ENCODE measurements around the gene PCED1B. TPM values are rescaled to one million over a fixed set of nuclear protein-coding genes. Genes with fewer than 3 reads are reported as not detected.
A peak's percentile ranks its signal among the peaks of the same experiment; 100 is the strongest.

Gene PCED1B
- total RNA-seq, 2 donors from 2014 or later: 48.6 to 54.2 TPM

- ATAC-seq (no peak), DNase-seq (no peak)
- Mint-ChIP-seq H3K27me3 (no peaks in the 10 kb centered on the region), H3K4me3 (no peak overlapping the region), H3K36me3 (ENCODE audit: low read depth) (peaks cover 6% of the 10 kb centered on the region), H3K27ac (no peak overlapping the region), H3K4me1 (peaks cover 20% of the 10 kb centered on the region)
- H3K9me3 ChIP-seq (ENCODE audit: control insufficient read depth, low read length, poor library complexity, severe bottlenecking): no peaks in the 10 kb centered on the region
These were observed 4.7 kb upstream of the PCED1B start for GRCh38 chr12:47074757-47075156.

DNA sequence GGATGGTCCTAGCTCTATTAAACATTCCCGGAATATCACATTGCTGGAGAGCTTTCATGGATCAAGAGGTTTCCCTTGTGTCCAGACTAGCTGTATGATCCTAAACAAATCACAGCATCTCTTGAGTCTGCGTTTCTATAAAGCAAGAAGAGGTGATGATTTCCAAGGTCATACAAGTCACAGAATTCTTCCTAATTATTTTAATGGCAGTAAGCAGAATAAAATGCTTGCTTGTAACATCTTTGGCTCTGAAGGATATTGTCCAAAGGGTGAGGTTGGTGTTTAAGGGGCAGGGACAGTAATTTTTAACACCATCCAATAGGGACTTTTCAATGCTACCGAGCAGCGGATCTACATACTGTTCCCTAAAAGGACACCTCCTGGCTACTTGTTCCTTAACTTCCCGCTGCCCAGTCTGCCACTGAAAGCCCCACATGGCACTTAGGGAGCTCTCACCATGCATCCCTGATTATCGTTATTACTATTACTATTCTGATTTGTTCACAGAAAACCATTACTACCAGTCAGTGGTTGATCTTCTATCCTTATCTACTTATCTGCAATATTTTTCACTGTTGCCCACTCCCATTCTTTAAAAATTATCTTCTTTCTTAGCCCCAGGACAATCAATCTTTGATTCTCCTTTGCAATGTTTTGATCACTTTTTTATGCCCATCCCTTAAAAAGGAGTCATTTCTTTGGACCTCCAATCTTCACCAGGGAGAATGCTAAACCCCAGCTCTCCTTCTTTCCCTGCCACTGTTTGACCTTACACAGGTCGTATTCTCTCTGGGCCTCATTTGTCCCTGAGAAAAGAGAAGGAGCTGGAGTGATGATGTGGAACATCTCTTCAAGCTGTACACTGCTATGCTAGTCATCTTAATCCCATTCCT lies 4.0 kb upstream of the PCED1B start:
- Mint-ChIP-seq H3K27ac (peak overlapping the region; percentile 27), H3K27me3 (no peaks in the 10 kb centered on the region), H3K4me3 (no peak overlapping the region), H3K36me3 (ENCODE audit: low read depth) (peaks cover 10% of the 10 kb centered on the region), H3K4me1 (peaks cover 23% of the 10 kb centered on the region)
- no peaks in the 10 kb centered on the region for H3K9me3 ChIP-seq (ENCODE audit: control insufficient read depth, low read length, poor library complexity, severe bottlenecking)
- DNase-seq (no peak), ATAC-seq (no peak)

DNA sequence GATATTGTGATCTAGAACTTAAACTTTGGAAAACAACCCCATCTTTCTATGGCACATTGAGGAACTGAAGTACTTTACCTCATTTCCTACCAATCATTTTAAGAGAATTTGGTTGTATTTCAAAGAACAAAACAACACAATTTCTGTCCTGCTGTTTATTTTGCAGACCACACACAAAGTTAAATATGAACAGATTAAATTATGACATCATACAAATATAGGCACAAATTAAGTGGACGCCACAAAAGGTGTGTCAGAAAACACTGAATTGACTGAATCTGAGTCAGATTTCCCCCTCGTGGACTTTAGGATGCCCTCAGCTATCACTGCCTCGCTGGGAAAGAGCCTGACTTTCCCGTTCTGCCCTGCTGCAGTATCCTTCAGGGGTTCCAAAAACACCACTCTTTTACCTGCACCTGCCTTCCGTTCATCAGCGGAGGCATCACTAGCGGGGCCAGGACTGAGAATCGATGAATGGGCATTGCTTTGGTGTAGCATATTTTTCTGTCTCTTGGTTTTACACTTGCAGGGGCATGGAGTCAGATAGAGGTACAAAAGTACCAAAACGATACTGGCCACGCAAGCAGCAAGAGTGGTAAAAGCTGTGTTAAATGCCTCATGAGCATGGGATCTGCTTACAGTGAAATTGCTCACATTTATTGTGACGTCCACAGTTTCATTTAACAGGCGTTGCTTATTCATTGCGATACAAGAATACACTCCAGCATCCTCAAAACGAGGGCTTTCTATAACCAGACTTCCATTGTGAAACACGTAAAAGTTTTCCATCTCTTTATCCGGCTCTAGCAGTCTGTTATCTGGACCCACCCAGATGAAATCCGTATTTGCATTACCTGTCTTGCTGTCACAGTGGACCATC lies 2.0 kb upstream of the PCED1B start:
- no peak overlapping the region for H3K27ac Mint-ChIP-seq
- H3K27me3 Mint-ChIP-seq: no peaks in the 10 kb centered on the region

GRCh38 chr12:47078086-47078395 lies 1.4 kb upstream of the PCED1B start:
- no peak overlapping the region for H3K27ac Mint-ChIP-seq
- no peak for DNase-seq
- no peaks in the 10 kb centered on the region for H3K9me3 ChIP-seq (ENCODE audit: control insufficient read depth, low read length, poor library complexity, severe bottlenecking)
- peaks cover 41% of the 10 kb centered on the region for H3K4me1 Mint-ChIP-seq
- peaks cover 13% of the 10 kb centered on the region for H3K36me3 Mint-ChIP-seq (ENCODE audit: low read depth)
- no peak for ATAC-seq
- peak overlapping the region; percentile 67 for H3K4me3 Mint-ChIP-seq
- H3K27me3 Mint-ChIP-seq: no peaks in the 10 kb centered on the region

More for the DNA sequence above, 2.0 kb upstream of the PCED1B start:
- peak overlapping the region; percentile 67 for H3K4me3 Mint-ChIP-seq
- DNase-seq (no peak), ATAC-seq (no peak)
- no peaks in the 10 kb centered on the region for H3K9me3 ChIP-seq (ENCODE audit: control insufficient read depth, low read length, poor library complexity, severe bottlenecking)
- peaks cover 36% of the 10 kb centered on the region for H3K4me1 Mint-ChIP-seq
- H3K36me3 Mint-ChIP-seq (ENCODE audit: low read depth): peaks cover 13% of the 10 kb centered on the region

DNA sequence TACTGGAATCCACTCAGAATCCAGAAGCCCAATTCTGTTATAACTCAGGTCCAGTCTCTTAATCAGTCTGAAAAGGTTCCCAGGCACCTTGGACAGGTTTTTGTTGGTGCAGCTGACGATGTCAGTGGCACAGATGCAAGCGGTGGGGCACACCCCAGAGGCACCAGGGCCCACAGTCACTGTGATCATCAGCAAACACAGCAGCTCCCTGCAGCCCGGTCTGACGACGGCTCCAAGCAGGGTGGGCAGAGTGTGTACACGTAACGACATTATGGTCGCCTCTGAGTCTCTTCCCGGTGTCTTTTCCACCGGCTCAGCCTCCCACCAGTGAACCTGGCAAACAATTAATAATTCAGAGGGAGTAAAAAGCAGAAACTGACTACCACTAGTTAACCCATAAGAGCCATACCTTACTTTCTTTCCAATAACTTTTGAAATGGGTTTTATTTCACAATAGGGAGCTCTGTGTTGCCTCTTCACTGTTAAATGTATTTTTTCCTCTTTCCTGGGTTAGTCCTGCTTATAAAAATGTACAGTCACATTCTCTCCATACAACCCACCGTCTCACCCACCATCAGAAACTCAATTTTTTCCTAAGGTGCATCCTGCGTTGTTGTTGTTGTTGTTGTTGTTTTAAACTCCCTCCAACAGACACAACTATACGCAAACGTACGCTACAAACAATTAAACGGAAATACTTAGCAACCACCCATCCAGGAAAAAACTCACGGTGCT lies 521 bp upstream of the PCED1B start:
- Mint-ChIP-seq H3K4me1 (peaks cover 50% of the 10 kb centered on the region), H3K36me3 (ENCODE audit: low read depth) (peaks cover 13% of the 10 kb centered on the region), H3K27ac (peak overlapping the region; percentile 99), H3K4me3 (peak overlapping the region; percentile 96), H3K27me3 (no peaks in the 10 kb centered on the region)
- DNase-seq (no peak), ATAC-seq (peak; percentile 56)
- H3K9me3 ChIP-seq (ENCODE audit: control insufficient read depth, low read length, poor library complexity, severe bottlenecking): no peaks in the 10 kb centered on the region

DNA sequence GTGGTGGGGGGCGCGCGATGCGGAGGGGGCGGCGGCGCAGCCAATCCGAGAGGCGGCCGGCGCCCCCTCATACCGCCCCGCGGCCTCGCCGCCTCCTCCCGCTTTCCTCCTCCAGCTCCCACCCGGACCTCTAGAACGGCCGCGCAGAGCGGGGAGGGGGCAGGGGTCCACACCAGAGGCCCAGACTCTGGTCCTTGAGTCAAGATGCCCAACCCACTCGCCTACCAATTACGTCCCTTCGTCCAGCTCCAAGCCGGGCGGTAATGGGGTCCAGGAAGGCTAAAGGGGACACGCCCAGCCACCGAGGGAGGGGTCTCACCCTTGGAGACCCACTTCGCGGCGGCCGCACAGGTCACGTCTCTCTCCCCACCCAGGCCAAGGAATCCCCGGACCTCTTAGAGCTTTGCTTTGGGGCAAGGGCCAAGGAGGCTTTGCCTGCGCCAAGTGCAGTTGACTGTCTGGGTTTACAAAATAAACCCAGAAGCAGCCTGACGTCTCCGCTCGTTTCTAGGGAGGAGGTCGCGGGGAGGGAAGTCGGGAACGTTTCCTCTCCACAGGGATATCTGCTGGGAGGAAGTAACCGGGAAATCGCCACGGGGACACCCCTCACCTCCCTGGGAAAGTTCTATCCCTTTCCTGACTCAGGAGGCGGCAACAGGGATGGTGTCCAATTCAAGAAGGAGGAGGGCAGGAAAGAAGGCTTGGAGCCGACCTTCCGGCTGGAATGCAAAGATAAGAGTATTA lies 732 bp downstream of the PCED1B start:
- Mint-ChIP-seq H3K27me3 (no peaks in the 10 kb centered on the region), H3K4me1 (peaks cover 61% of the 10 kb centered on the region), H3K4me3 (peak overlapping the region; percentile 98), H3K27ac (peak overlapping the region; percentile 99), H3K36me3 (ENCODE audit: low read depth) (peaks cover 13% of the 10 kb centered on the region)
- peak; percentile 8 to 17 (median 12) for DNase-seq
- H3K9me3 ChIP-seq (ENCODE audit: control insufficient read depth, low read length, poor library complexity, severe bottlenecking): no peaks in the 10 kb centered on the region
- ATAC-seq: peak; percentile 46

GRCh38 chr12:47080725-47081502 lies 1.5 kb downstream of the PCED1B start:
- Mint-ChIP-seq H3K27me3 (no peaks in the 10 kb centered on the region), H3K36me3 (ENCODE audit: low read depth) (peaks cover 9% of the 10 kb centered on the region), H3K27ac (peak overlapping the region; percentile 99), H3K4me1 (peaks cover 62% of the 10 kb centered on the region), H3K4me3 (peak overlapping the region; percentile 98)
- ATAC-seq (peak; percentile 39), DNase-seq (peak in 2 of 3 donors; percentile 19 to 34)
- no peaks in the 10 kb centered on the region for H3K9me3 ChIP-seq (ENCODE audit: control insufficient read depth, low read length, poor library complexity, severe bottlenecking)

GRCh38 chr12:47082283-47082682 lies 2.9 kb downstream of the PCED1B start:
- H3K9me3 ChIP-seq (ENCODE audit: control insufficient read depth, low read length, poor library complexity, severe bottlenecking): no peaks in the 10 kb centered on the region
- no peak for DNase-seq
- peak overlapping the region; percentile 99 for H3K27ac Mint-ChIP-seq
- no peak for ATAC-seq
- peaks cover 62% of the 10 kb centered on the region for H3K4me1 Mint-ChIP-seq
- peak overlapping the region; percentile 33 for H3K4me3 Mint-ChIP-seq
- no peaks in the 10 kb centered on the region for H3K27me3 Mint-ChIP-seq
- H3K36me3 Mint-ChIP-seq (ENCODE audit: low read depth): peaks cover 9% of the 10 kb centered on the region

DNA sequence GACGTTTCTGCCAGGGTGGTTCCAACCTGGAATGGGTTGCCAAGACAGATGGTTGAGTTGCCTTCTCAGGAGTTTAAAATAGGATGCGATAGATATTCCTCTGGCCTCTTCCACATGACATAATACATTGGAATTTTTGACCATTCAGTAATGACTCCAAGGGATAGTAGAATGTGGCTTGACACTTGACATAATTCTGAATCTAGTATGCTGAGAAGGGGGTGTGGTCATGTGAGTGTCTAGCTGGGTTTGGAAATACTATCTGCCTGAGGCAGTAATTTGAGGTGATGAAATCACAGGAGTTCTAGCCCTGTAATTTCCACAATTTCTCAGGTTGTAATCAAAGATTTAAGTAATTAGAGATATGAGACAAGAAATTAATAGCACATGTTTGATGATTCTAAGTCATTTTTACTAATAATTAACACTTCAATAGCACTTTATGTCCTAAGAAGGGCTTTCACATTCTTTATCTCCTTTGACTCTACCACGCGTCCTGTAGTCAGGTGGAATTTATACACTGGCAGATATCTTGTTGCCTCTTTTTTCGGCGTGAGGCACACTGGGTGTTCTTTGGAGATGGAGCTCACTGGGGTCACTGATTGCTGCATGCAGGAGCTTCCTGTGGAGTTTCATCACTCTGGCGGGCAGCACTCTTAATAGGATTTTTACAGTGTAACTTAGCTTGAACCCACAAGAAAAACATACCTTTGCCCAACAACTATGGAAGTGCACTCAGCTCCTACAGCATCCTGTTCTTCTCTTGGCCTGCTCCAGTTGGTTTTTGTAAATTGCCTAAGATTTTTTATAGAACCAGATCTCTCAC lies 3.6 kb downstream of the PCED1B start:
- peaks cover 9% of the 10 kb centered on the region for H3K36me3 Mint-ChIP-seq (ENCODE audit: low read depth)
- H3K4me1 Mint-ChIP-seq: peaks cover 59% of the 10 kb centered on the region
- DNase-seq (no peak), ATAC-seq (no peak)
- H3K9me3 ChIP-seq (ENCODE audit: control insufficient read depth, low read length, poor library complexity, severe bottlenecking): no peaks in the 10 kb centered on the region
- H3K27me3 Mint-ChIP-seq: no peaks in the 10 kb centered on the region
- peak overlapping the region; percentile 22 for H3K4me3 Mint-ChIP-seq
- H3K27ac Mint-ChIP-seq: peak overlapping the region; percentile 99

GRCh38 chr12:47084172-47084571 lies 4.8 kb downstream of the PCED1B start:
- H3K4me3 Mint-ChIP-seq: peak overlapping the region; percentile 61
- H3K9me3 ChIP-seq (ENCODE audit: control insufficient read depth, low read length, poor library complexity, severe bottlenecking): no peaks in the 10 kb centered on the region
- H3K27me3 Mint-ChIP-seq: no peaks in the 10 kb centered on the region
- peak overlapping the region; percentile 99 for H3K27ac Mint-ChIP-seq
- no peak for ATAC-seq
- H3K36me3 Mint-ChIP-seq (ENCODE audit: low read depth): peaks cover 8% of the 10 kb centered on the region
- no peak for DNase-seq
- peaks cover 56% of the 10 kb centered on the region for H3K4me1 Mint-ChIP-seq

DNA sequence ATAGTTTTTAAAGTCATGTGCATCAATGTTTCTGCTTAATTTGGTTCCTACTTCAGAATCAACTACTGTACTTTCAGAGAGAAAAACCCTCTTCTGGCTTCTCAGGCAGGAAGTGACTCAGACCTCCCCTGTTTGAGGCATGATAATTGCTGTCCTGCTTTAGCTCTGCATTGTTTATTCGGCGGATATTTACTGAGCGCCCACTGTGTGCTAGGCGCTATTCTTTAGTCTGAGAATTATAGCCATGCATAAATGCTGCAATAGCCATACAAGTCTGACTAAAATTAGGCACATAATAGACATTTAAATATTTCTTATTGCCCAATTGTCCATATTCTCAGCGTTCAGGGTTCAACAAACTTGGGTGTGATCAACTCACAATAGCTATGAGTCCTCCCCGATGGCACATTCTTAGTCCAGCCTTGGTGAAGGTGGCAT lies 6.4 kb downstream of the PCED1B start:
- DNase-seq (no peak), ATAC-seq (peak; percentile 87)
- peak overlapping the region; percentile 31 for H3K4me3 Mint-ChIP-seq
- H3K9me3 ChIP-seq (ENCODE audit: control insufficient read depth, low read length, poor library complexity, severe bottlenecking): no peaks in the 10 kb centered on the region
- H3K27ac Mint-ChIP-seq: peak overlapping the region; percentile 99
- H3K27me3 Mint-ChIP-seq: no peaks in the 10 kb centered on the region
- no peaks in the 10 kb centered on the region for H3K36me3 Mint-ChIP-seq (ENCODE audit: low read depth)
- peaks cover 46% of the 10 kb centered on the region for H3K4me1 Mint-ChIP-seq

All from T-helper 17 cell (primary cell).